ENCODE results near the gene COL5A1.

Gene COL5A1

DNA sequence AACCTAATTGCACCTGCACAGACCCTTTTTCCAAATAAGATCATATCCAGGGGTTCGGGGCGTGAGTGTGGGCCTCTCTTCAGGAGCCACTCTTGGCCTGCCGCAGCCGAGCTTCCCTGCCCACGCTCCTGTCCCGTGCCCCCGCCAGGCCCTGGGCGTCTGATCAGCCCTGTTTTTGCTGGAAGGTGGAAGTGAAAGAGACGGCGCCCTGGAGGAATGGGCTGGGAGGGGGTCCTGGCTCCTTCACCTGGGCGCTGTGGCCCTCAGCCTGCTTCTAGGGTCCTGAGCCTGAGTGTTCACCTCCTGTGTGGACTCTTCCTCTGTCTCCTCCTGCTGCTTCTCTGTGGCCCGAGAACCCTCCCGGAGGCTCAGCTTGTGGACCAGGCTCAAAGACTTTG, 11.2 kb upstream of the COL5A1 start:
- Histone ChIP-seq H3K27ac (no peak overlapping the region), H3K27me3 (ENCODE audit: control insufficient read depth, insufficient read depth, low read length) (no peaks in the 10 kb centered on the region), H3K4me3 (ENCODE audit: low read depth, low read length) (no peak overlapping the region), H3K4me2 (ENCODE audit: low read length) (no peak overlapping the region), H2AFZ (no peak overlapping the region), H3K9me3 (ENCODE audit: control insufficient read depth, low read length) (no peaks in the 10 kb centered on the region), H3K36me3 (ENCODE audit: control insufficient read depth, insufficient read depth, low read length) (no peaks in the 10 kb centered on the region), H3K9ac (no peak overlapping the region), H3K4me1 (no peaks in the 10 kb centered on the region), H3K79me2 (no peaks in the 10 kb centered on the region)
- TF ChIP-seq, protein P1, sequence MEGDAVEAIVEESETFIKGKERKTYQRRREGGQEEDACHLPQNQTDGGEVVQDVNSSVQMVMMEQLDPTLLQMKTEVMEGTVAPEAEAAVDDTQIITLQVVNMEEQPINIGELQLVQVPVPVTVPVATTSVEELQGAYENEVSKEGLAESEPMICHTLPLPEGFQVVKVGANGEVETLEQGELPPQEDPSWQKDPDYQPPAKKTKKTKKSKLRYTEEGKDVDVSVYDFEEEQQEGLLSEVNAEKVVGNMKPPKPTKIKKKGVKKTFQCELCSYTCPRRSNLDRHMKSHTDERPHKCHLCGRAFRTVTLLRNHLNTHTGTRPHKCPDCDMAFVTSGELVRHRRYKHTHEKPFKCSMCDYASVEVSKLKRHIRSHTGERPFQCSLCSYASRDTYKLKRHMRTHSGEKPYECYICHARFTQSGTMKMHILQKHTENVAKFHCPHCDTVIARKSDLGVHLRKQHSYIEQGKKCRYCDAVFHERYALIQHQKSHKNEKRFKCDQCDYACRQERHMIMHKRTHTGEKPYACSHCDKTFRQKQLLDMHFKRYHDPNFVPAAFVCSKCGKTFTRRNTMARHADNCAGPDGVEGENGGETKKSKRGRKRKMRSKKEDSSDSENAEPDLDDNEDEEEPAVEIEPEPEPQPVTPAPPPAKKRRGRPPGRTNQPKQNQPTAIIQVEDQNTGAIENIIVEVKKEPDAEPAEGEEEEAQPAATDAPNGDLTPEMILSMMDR (IDR thresholded peaks at IDR 0.05) = no peak

DNA sequence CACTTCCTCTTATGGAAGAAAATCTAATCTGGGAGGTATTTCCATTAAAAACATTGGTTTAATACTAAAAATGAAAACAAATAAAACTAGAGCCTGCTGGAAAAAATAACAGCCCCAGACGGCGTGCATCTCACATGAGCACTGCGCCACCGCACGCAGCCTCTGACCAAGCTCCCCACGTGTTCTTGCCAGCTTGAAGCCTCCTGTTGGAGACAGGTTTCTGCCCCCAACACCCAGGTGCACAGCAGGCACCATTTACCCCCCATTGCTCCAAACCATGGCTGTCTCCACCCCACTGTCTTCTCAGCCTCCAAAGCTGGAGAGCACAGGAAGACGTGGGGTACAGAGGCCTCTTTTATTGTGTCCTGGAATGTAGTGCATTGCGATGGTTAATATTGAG, 10.7 kb upstream of the COL5A1 start:
- TF ChIP-seq, protein P1 (IDR thresholded peaks at IDR 0.05) = no peak
- no peak overlapping the region for H3K27ac ChIP-seq
- no peaks in the 10 kb centered on the region for H3K79me2 ChIP-seq

DNA sequence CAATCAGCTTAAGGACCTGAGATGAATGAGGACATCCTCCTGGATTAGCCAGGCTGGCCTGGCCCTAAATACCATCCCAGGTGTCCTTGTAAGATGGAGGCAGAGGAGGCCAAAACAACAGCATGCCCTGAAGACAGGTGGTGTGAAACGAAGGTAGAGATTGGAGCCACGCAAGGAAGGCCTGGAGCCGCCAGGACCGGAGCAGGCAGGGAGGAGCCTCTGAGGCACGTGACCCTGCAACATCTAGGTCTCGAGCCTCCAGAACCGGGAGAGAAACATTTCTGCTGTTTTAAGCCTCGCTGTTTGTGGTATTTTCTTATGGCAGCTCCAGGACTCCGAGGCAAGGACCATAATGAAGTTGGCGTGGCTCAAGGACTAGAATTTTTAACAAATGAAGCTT, 9.7 kb upstream of the COL5A1 start:
- Histone ChIP-seq H3K9me3 (ENCODE audit: control insufficient read depth, low read length) (no peaks in the 10 kb centered on the region), H2AFZ (no peak overlapping the region), H3K9ac (no peak overlapping the region), H3K4me3 (ENCODE audit: low read depth, low read length) (no peak overlapping the region), H3K4me2 (ENCODE audit: low read length) (no peak overlapping the region), H3K27me3 (ENCODE audit: control insufficient read depth, insufficient read depth, low read length) (no peaks in the 10 kb centered on the region), H3K36me3 (ENCODE audit: control insufficient read depth, insufficient read depth, low read length) (no peaks in the 10 kb centered on the region), H3K79me2 (no peaks in the 10 kb centered on the region), H3K27ac (no peak overlapping the region), H3K4me1 (no peaks in the 10 kb centered on the region)
- TF ChIP-seq, protein P1 (IDR thresholded peaks at IDR 0.05) = no peak

More for the DNA sequence above, 10.7 kb upstream of the COL5A1 start:
- H2AFZ ChIP-seq = no peak overlapping the region
- H3K27me3 ChIP-seq (ENCODE audit: control insufficient read depth, insufficient read depth, low read length) = no peaks in the 10 kb centered on the region
- H3K9me3 ChIP-seq (ENCODE audit: control insufficient read depth, low read length) = no peaks in the 10 kb centered on the region
- H3K4me2 ChIP-seq (ENCODE audit: low read length) = no peak overlapping the region
- no peak overlapping the region for H3K9ac ChIP-seq
- no peaks in the 10 kb centered on the region for H3K4me1 ChIP-seq
- no peak overlapping the region for H3K4me3 ChIP-seq (ENCODE audit: low read depth, low read length)
- no peaks in the 10 kb centered on the region for H3K36me3 ChIP-seq (ENCODE audit: control insufficient read depth, insufficient read depth, low read length)

DNA sequence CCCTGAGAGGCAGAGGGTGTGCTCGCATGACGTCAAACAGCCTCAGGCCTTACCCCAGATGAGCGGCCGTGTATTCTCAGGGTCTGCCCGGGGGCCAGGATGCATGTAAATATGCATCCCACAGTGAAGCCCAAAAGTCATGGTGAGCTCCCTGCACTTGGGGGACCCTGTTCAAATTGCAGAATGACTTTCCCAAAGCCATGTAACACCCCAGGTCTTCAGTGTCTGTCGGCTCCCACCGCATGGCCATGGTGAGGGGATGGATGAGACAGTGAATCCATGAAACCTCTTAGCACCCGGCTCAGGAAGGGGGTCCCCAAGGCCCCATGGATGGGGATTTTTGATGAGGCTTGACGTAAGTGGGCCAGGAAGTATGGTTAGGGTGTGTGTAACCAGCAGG, 9.3 kb upstream of the COL5A1 start:
- Histone ChIP-seq H2AFZ (no peak overlapping the region), H3K79me2 (no peaks in the 10 kb centered on the region), H3K4me1 (no peaks in the 10 kb centered on the region), H3K27me3 (ENCODE audit: control insufficient read depth, insufficient read depth, low read length) (no peaks in the 10 kb centered on the region), H3K9me3 (ENCODE audit: control insufficient read depth, low read length) (no peaks in the 10 kb centered on the region), H3K36me3 (ENCODE audit: control insufficient read depth, insufficient read depth, low read length) (no peaks in the 10 kb centered on the region), H3K27ac (no peak overlapping the region), H3K4me3 (ENCODE audit: low read depth, low read length) (no peak overlapping the region), H3K9ac (no peak overlapping the region), H3K4me2 (ENCODE audit: low read length) (no peak overlapping the region)
- TF ChIP-seq, protein P1 (IDR thresholded peaks at IDR 0.05) = no peak

DNA sequence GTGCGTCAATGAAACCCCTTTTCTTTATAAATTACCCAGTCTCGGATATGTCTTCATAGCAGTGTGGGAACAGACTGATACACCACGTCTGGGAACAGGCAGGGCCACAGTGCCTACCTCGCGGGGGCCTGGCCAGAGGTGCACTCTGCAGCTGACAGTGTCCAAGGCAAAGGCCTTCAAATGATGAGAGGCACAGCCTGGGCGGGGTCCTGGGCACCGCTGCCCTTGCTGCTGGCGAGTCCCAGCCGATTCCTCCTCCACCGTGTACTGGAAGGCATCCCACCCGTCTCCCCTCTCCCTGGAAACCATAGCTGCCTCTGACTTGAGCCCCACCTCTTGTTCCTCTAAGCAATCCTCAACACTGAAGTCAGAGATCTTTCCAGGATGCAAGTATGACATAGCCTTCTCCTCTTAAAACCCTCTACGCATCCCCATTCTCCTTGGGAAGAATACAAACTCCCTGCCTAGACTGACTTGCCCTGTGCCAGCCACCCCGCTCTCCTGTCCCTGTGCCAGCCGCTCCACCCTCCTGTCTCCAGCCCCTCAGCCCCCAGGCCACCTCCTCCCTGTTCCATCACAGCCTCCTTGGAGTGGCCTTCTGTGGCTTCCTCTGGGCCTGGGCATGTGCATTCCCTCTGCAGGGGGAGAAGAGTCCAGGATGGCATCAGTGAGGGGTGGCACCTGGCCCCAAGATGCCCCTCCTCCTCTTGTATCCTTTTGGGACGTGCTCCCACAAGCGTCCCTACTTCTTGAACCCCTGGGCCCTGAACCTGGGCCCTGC, 8.1 kb upstream of the COL5A1 start:
- H3K36me3 ChIP-seq (ENCODE audit: control insufficient read depth, insufficient read depth, low read length) = no peaks in the 10 kb centered on the region
- no peak overlapping the region for H3K4me2 ChIP-seq (ENCODE audit: low read length)
- H2AFZ ChIP-seq = no peak overlapping the region
- H3K9me3 ChIP-seq (ENCODE audit: control insufficient read depth, low read length) = no peaks in the 10 kb centered on the region
- no peak overlapping the region for H3K27ac ChIP-seq
- H3K79me2 ChIP-seq = no peaks in the 10 kb centered on the region
- H3K4me1 ChIP-seq = no peaks in the 10 kb centered on the region
- H3K4me3 ChIP-seq (ENCODE audit: low read depth, low read length) = no peak overlapping the region
- TF ChIP-seq, protein P1 (IDR thresholded peaks at IDR 0.05) = no peak
- H3K9ac ChIP-seq = no peak overlapping the region
- H3K27me3 ChIP-seq (ENCODE audit: control insufficient read depth, insufficient read depth, low read length) = no peaks in the 10 kb centered on the region
